ENCODE measurements around the gene SPC24.

GRCh38 chr19:11174336-11174735 lies 18.8 kb upstream of the SPC24 start:
- TF ChIP-seq ATF7 (IDR thresholded peaks at IDR 0.05) (no peak), POLR2A (conservative IDR thresholded peaks at IDR 0.05) (no peak), ZNF3 (CRISPR knock-in tag; IDR thresholded peaks at IDR 0.05) (no peak), EGR1 (conservative IDR thresholded peaks at IDR 0.05) (no peak), RBM14 (IDR thresholded peaks at IDR 0.05; ENCODE audit: borderline replicate concordance, insufficient read depth, low read depth, low read length) (no peak), ZNF431 (CRISPR knock-in tag; IDR thresholded peaks at IDR 0.05) (no peak), STAT5A (IDR thresholded peaks at IDR 0.05; ENCODE audit: borderline replicate concordance, low read length) (no peak), NRF1 (conservative IDR thresholded peaks at IDR 0.05 in 1 of 2, IDR thresholded peaks at IDR 0.05 in 1 of 2) (no peak), TAF1 (IDR thresholded peaks at IDR 0.05; ENCODE audit: control insufficient read depth, extremely low read depth, insufficient read depth, low read length, severe bottlenecking) (no peak), ZNF24 (IDR thresholded peaks at IDR 0.05) (no peak), BACH1 (tag; IDR thresholded peaks at IDR 0.05) (no peak), PHF8 (IDR thresholded peaks at IDR 0.05; ENCODE audit: borderline replicate concordance, low read length) (no peak), ZNF584 (CRISPR knock-in tag; IDR thresholded peaks at IDR 0.05; ENCODE audit: low read depth) (no peak), MCM2 (IDR thresholded peaks at IDR 0.05; ENCODE audit: low read depth) (no peak)
